IMR-90 (cell line): ENCODE data around the gene NELL2. TPM values are rescaled to one million over a fixed set of nuclear protein-coding genes. Genes with fewer than 3 reads are reported as not detected.

Experiments
- ATAC-seq: fragments of 200-7000 bp; cut with Tn5 transposase; 2 replicates; pipeline ENCODE4 v1.9.1; 2020; ENCODE audit warnings: low read depth, mild to moderate bottlenecking, moderate library complexity
- BruUV-seq: library from RNA; stranded (reverse); fragments of 400-500 nt; replicated peaks from 2 replicates; lab custom pipeline; 2021; lab: Mats Ljungman, UMichigan
- CTCF ChIA-PET: fragments of 300-600 bp; formaldehyde crosslinking; extraction: SDS; loops from one replicate; lab custom pipeline; 2021; ENCODE audit warnings: antibody characterized with exemption; lab: Yijun Ruan, JAX
- POLR2A ChIA-PET: fragments of 300-600 bp; sonication (Branson Sonifier 250); formaldehyde crosslinking; loops from one replicate; lab custom pipeline; 2022; ENCODE audit warnings: antibody characterized with exemption; ENCODE audit not compliant: unreplicated experiment; lab: Charles Lee
- DNase-seq: peaks from one replicate; pipeline ENCODE4 v3.0.0; 2013
- H2AFZ ChIP-seq: replicated peaks from 2 replicates; pipeline ENCODE3; 2013; ENCODE audit warnings: low read length, mild to moderate bottlenecking; ENCODE audit not compliant: poor library complexity
- H2AK5ac ChIP-seq: 2 replicates; pipeline ENCODE4 v1.6.1; 2013; ENCODE audit warnings: low read depth, low read length, inconsistent platforms
- H2AK9ac ChIP-seq: replicated peaks from 2 replicates; pipeline ENCODE3; 2013; ENCODE audit warnings: mild to moderate bottlenecking, low read depth, low read length, moderate library complexity; ENCODE audit not compliant: poor library complexity
- H2BK120ac ChIP-seq: 2 replicates; pipeline ENCODE4 v1.6.1; 2013; ENCODE audit warnings: low read depth, low read length, inconsistent platforms
- H2BK15ac ChIP-seq: 3 replicates; pipeline ENCODE4 v1.6.1; 2013; ENCODE audit warnings: low read depth, low read length, inconsistent platforms
- H2BK20ac ChIP-seq: 2 replicates; pipeline ENCODE4 v1.6.1; 2013; ENCODE audit warnings: low read depth, mild to moderate bottlenecking, inconsistent platforms, low read length, moderate library complexity
- H2BK5ac ChIP-seq: 2 replicates; pipeline ENCODE4 v1.6.1; 2013; ENCODE audit warnings: mild to moderate bottlenecking, low read depth, low read length, inconsistent platforms; ENCODE audit not compliant: poor library complexity, severe bottlenecking
- H3K14ac ChIP-seq: replicated peaks from 2 replicates; pipeline ENCODE4 v1.6.1; 2013; ENCODE audit warnings: low read depth, low read length, inconsistent platforms
- H3K18ac ChIP-seq: 2 replicates; pipeline ENCODE4 v1.6.1; 2013; ENCODE audit warnings: low read depth, low read length, control low read depth
- H3K23ac ChIP-seq: 2 replicates; pipeline ENCODE4 v1.6.1; 2013; ENCODE audit warnings: low read depth, low read length, inconsistent platforms
- H3K27ac ChIP-seq: 2 replicates; pipeline ENCODE4 v1.5.1; 2013; ENCODE audit warnings: mild to moderate bottlenecking, control low read depth, low read length; ENCODE audit not compliant: insufficient read depth
- H3K27me3 ChIP-seq: 2 replicates; pipeline ENCODE4 v1.6.1; 2013; ENCODE audit warnings: low read length; ENCODE audit not compliant: control insufficient read depth, insufficient read depth
- H3K36me3 ChIP-seq: 2 replicates; pipeline ENCODE4 v1.6.1; 2013; ENCODE audit warnings: low read length, mixed read lengths; ENCODE audit not compliant: control insufficient read depth, insufficient read depth
- H3K4ac ChIP-seq: 2 replicates; pipeline ENCODE4 v1.6.1; 2013; ENCODE audit warnings: low read depth, low read length, inconsistent platforms
- H3K4me1 ChIP-seq: 2 replicates; pipeline ENCODE4 v1.6.1; 2013; ENCODE audit warnings: low read length, mixed read lengths; ENCODE audit not compliant: control insufficient read depth, insufficient read depth
- H3K4me2 ChIP-seq: 2 replicates; pipeline ENCODE4 v1.6.1; 2013; ENCODE audit warnings: low read depth, mild to moderate bottlenecking, control low read depth, low read length, moderate library complexity
- H3K4me3 ChIP-seq: 2 replicates; pipeline ENCODE4 v1.5.1; 2013; ENCODE audit warnings: low read depth, mild to moderate bottlenecking, control low read depth, low read length, moderate library complexity; ENCODE audit not compliant: insufficient read depth
- H3K56ac ChIP-seq: 2 replicates; pipeline ENCODE4 v1.6.1; 2013; ENCODE audit warnings: low read length, inconsistent platforms; ENCODE audit not compliant: insufficient read depth; ENCODE audit errors: extremely low read depth
- H3K79me1 ChIP-seq, 2 experiments: 2 replicates each; pipeline ENCODE4 v1.6.1; 2013; ENCODE audit warnings: low read length in 2 of 2, inconsistent platforms in 1 of 2, low read depth in 1 of 2
- H3K9ac ChIP-seq: 2 replicates; pipeline ENCODE4 v1.6.1; 2013; ENCODE audit warnings: low read depth, low read length, control low read depth
- H3K9me1 ChIP-seq: 2 replicates; pipeline ENCODE4 v1.6.1; 2013; ENCODE audit warnings: low read length, inconsistent platforms; ENCODE audit not compliant: insufficient read depth
- H3K9me3 ChIP-seq: 2 replicates; pipeline ENCODE4 v1.6.1; 2013; ENCODE audit warnings: low read length; ENCODE audit not compliant: control insufficient read depth, insufficient read depth
- H4K20me1 ChIP-seq: 2 replicates; pipeline ENCODE4 v1.6.1; 2013; ENCODE audit warnings: low read length, inconsistent platforms; ENCODE audit not compliant: insufficient read depth
- H4K5ac ChIP-seq: 2 replicates; pipeline ENCODE4 v1.6.1; 2013; ENCODE audit warnings: mild to moderate bottlenecking, low read depth, low read length, control low read depth
- H4K8ac ChIP-seq, 2 experiments: 2 replicates each; pipeline ENCODE4 v1.6.1; 2013; ENCODE audit warnings: low read depth in 2 of 2, low read length in 2 of 2, control low read depth in 1 of 2, inconsistent platforms in 1 of 2
- H4K91ac ChIP-seq: 2 replicates; pipeline ENCODE4 v1.6.1; 2013; ENCODE audit warnings: low read depth, low read length, inconsistent platforms; ENCODE audit not compliant: insufficient read depth
- CEBPB ChIP-seq: IDR thresholded peaks from 2 replicates; pipeline ENCODE4 v1.6.1; 2012; ENCODE audit warnings: low read depth, low read length, improper control_type of control experiment
- CTCF ChIP-seq: conservative IDR thresholded peaks from 2 replicates; pipeline ENCODE4 v1.5.1; 2012; ENCODE audit warnings: mild to moderate bottlenecking, low read depth, low read length, improper control_type of control experiment
- WGBS, 2 experiments: methylation state at CpG; one replicate each; pipeline versions ENCODE4 v1.1.5 to v1.1.7; 2013; ENCODE audit warnings: missing lambda C conversion rate in 2 of 2; ENCODE audit not compliant: insufficient read length in 1 of 2; ENCODE audit errors: extremely low coverage in 2 of 2; 5-methylcytosine and 5-hydroxymethylcytosine counted together
- dilution Hi-C: fragments of 300-500 bp; cut with HindIII; formaldehyde crosslinking; loops from one replicate; pipeline ENCODE4 v1.14.3; 2018; ENCODE audit warnings: low sequenced_read_pairs; ENCODE audit not compliant: unreplicated experiment
- in situ Hi-C: fragments of 300-500 bp; cut with MboI; formaldehyde crosslinking; loops from 3 replicates; pipeline ENCODE4 v1.14.3; 2019; ENCODE audit warnings: low sequenced_read_pairs, inconsistent platforms, mixed read lengths
- intact Hi-C: fragments of 100-400 bp; cut with micrococcal nuclease; formaldehyde crosslinking; loops from 2 replicates; pipeline ENCODE4 v1.10.0; 2022
- polyA plus RNA-seq, 3 experiments: library from polyadenylated mRNA; depleted of rRNA; stranded (reverse); fragments of >200 nt; gene quantifications; 2 replicates each; pipeline ENCODE4 v1.2.3, GENCODE V29; 2012; ENCODE audit warnings: low replicate concordance in 1 of 3
- total RNA-seq: library from RNA; depleted of rRNA; stranded (reverse); fragments of >200 nt; gene quantifications from 2 replicates; pipeline ENCODE4 v1.2.3, GENCODE V29; 2012

Gene NELL2
- total and polyA plus RNA-seq, 2 of the 4 experiments (the other 2 are of a cell fraction) = 0.18 to 0.26 TPM

- Histone ChIP-seq H3K9ac (no peak overlapping the region), H2BK120ac (no peak overlapping the region), H3K36me3 (no peaks in the 10 kb centered on the region), H2AK5ac (no peak overlapping the region), H3K27ac (no peak overlapping the region), H3K9me3 (peaks cover 8% of the 10 kb centered on the region; the same call in 1 of the 2 replicates), H2BK15ac (no peak overlapping the region), H3K14ac (no peak overlapping the region), H2AK9ac (no peak overlapping the region), H2AFZ (no peak overlapping the region), H3K4me1 (no peaks in the 10 kb centered on the region), H4K91ac (no peak overlapping the region), H3K9me1 (no peaks in the 10 kb centered on the region), H3K4ac (no peak overlapping the region), H3K79me1 (no peaks in the 10 kb centered on the region), H4K20me1 (no peaks in the 10 kb centered on the region), H3K18ac (no peak overlapping the region), H2BK5ac (no peak overlapping the region), H4K8ac (no peak overlapping the region), H3K27me3 (no peaks in the 10 kb centered on the region), H4K5ac (no peak overlapping the region), H3K56ac (no peak overlapping the region), H3K4me3 (no peak overlapping the region), H3K4me2 (no peak overlapping the region), H2BK20ac (no peak overlapping the region), H3K23ac (no peak overlapping the region)
- POLR2A ChIA-PET = no interaction called here
- in situ Hi-C loops (no loop called here), intact Hi-C loops (no loop called here), dilution Hi-C loops (no loop called here)
- WGBS, 2 experiments = 40% methylated on average over 2 of the region's 6 CpGs; no CpG with 5 or more reads in 1 of the 2 experiments
- no peak for ATAC-seq
- CTCF ChIA-PET = no interaction called here
- BruUV-seq = no TSS peak
- TF ChIP-seq CTCF (no peak), CEBPB (peak; percentile 65)
- no peak for DNase-seq
These were observed 398.7 kb downstream of the NELL2 start for GRCh38 chr12:44477331-44477980.
